ENCODE results near the gene DNAL1.

DNA sequence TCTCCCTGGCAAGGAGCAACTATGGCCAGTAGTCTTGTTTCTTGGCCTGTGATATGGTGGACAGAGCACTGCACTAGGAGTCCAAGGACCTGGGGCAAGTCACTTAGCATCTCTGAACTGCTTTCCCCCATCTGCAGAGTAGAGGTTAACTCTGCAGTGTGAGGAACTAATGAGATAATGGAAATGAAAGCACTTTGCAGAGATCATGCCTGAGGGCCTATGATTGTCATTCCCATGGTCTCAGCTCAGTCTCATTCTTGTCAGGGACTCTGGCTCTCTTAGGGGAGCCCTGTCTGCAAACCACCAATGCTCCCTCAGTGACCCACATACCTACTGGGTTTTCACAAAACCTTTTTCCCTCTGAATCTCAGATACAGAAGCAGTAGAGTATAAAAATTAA lies 75.8 kb downstream of the DNAL1 start:
- TF ChIP-seq, protein P1, sequence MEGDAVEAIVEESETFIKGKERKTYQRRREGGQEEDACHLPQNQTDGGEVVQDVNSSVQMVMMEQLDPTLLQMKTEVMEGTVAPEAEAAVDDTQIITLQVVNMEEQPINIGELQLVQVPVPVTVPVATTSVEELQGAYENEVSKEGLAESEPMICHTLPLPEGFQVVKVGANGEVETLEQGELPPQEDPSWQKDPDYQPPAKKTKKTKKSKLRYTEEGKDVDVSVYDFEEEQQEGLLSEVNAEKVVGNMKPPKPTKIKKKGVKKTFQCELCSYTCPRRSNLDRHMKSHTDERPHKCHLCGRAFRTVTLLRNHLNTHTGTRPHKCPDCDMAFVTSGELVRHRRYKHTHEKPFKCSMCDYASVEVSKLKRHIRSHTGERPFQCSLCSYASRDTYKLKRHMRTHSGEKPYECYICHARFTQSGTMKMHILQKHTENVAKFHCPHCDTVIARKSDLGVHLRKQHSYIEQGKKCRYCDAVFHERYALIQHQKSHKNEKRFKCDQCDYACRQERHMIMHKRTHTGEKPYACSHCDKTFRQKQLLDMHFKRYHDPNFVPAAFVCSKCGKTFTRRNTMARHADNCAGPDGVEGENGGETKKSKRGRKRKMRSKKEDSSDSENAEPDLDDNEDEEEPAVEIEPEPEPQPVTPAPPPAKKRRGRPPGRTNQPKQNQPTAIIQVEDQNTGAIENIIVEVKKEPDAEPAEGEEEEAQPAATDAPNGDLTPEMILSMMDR (CRISPR knock-in tag; IDR thresholded peaks at IDR 0.05), result no peak
- TF ChIP-seq, protein P2, sequence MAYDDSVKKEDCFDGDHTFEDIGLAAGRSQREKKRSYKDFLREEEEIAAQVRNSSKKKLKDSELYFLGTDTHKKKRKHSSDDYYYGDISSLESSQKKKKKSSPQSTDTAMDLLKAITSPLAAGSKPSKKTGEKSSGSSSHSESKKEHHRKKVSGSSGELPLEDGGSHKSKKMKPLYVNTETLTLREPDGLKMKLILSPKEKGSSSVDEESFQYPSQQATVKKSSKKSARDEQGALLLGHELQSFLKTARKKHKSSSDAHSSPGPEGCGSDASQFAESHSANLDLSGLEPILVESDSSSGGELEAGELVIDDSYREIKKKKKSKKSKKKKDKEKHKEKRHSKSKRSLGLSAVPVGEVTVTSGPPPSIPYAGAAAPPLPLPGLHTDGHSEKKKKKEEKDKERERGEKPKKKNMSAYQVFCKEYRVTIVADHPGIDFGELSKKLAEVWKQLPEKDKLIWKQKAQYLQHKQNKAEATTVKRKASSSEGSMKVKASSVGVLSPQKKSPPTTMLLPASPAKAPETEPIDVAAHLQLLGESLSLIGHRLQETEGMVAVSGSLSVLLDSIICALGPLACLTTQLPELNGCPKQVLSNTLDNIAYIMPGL (CRISPR knock-in tag; IDR thresholded peaks at IDR 0.05; ENCODE audit: borderline replicate concordance in 1 of 2, low read depth in 1 of 2), result no peak
- TF ChIP-seq POLR2A (IDR thresholded peaks at IDR 0.05; ENCODE audit: insufficient read depth in 1 of 2, low read depth in 2 of 2, low read length in 2 of 2), result no peak

Data from HepG2 (cell line).